GM12892 (cell line): ENCODE measurements around the gene EFCAB11.

Source experiments
- DNase-seq: peaks from one replicate; pipeline ENCODE4 v3.0.0; 2011; ENCODE audit not compliant: insufficient read length
- FAIRE-seq: peaks from 2 replicates; lab custom pipeline; 2011; peaks lifted over from hg19 to GRCh38; lab: Jason Lieb, UNC
- POLR2A ChIP-seq: IDR thresholded peaks from 2 replicates; pipeline ENCODE4 v1.6.1; 2011; ENCODE audit warnings: low read depth, low read length, control low read depth
- POLR2AphosphoS5 ChIP-seq: IDR thresholded peaks from 2 replicates; pipeline ENCODE4 v1.6.1; 2011; ENCODE audit warnings: low read depth, low read length, control low read depth
- TAF1 ChIP-seq: IDR thresholded peaks from 2 replicates; pipeline ENCODE4 v1.6.1; 2011; ENCODE audit warnings: low read depth, mild to moderate bottlenecking, control low read depth, low read length, borderline replicate concordance

EFCAB11 gene

DNA sequence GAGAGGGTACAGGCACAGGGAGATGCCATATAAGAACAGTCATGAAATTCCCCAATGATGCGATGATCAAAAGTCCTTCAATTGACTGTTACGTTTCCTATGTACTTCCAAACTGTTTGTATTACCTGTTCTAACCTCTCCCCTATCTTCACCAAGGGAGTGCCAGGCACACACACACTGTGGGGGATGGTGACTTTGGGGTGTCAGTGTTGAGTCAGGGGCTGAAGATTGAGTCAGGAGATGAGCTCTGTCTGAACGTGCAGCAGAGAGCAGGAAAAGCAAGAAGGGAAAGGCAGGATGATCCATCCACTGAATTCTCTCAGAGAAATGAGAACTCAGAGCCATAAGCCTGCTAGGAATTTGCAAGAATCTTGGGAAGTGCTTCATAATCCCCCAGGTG is 153.4 kb downstream of the EFCAB11 start:
- no peak for DNase-seq
- TF ChIP-seq POLR2AphosphoS5 (no peak), POLR2A (no peak), TAF1 (no peak)
- FAIRE-seq = no peak

DNA sequence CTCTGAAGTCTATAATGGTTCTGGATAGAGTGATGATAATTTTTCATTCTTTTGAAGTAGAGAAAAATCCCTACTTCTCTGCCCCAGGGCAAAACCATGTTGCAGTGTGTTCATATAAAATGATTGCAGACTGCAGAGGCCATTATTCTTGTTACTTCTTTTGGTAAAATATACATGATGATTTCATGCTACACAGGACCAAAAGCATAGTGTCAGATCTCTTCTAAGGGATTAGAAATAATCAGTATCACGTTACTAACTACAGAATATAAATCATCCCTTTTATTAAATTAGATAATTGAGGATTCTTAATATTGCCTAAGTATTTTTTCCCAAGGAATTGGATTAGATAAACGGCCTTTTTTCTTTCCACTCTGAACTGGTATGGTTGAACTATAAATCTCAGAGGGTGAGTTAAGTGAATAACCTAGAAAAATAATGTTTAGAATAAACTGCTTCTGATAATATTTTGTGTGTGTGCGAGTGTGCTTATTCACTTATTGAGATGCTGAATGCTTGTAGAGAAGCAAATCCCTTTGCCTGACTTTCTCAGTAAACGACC is 156.2 kb downstream of the EFCAB11 start:
- DNase-seq (no peak), FAIRE-seq (no peak)
- TF ChIP-seq POLR2A = no peak
- no peak for TF ChIP-seq POLR2AphosphoS5
- TF ChIP-seq TAF1 = no peak

DNA sequence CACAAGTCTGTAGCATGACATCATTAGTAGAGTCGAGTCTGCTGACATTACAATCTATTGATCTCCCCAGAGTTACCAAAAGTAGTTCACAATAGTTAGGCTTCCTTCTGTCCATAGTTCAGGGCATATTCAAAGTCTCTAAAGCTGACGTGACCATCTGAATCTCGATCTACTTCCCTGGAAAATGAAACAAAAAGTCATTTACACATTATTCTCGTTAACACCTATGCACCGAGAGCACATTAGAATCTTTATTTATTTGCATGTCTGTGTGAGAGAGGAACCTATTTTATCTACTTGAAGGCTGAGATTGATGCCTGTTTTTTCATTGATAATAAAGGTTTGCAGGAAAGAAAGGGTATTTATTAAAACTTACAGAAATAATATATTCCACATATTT is 157.4 kb downstream of the EFCAB11 start:
- FAIRE-seq (no peak), DNase-seq (no peak)
- no peak for TF ChIP-seq POLR2AphosphoS5
- TF ChIP-seq TAF1 = no peak
- no peak for TF ChIP-seq POLR2A

DNA sequence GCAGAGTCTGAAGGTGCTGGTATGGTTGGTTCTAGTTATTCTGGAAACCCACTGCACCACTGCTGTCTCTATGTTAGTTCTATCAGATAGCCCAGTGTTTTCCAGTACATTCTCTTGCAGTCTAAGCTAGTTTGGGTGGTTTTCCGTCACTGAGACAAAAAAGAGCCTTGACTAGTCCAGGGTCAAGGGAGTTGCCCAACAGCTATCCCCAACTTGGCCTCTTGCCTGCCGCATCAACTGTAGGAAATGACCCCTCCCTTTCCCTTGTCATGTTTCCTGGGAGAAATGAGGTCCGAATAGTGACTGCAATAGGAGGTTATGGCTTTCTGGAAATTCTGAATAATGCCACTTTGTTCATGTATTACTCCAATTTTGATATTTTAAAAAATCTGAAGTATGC is 160.4 kb downstream of the EFCAB11 start:
- TF ChIP-seq POLR2AphosphoS5 (no peak), TAF1 (no peak), POLR2A (no peak)
- DNase-seq (no peak), FAIRE-seq (no peak)

DNA sequence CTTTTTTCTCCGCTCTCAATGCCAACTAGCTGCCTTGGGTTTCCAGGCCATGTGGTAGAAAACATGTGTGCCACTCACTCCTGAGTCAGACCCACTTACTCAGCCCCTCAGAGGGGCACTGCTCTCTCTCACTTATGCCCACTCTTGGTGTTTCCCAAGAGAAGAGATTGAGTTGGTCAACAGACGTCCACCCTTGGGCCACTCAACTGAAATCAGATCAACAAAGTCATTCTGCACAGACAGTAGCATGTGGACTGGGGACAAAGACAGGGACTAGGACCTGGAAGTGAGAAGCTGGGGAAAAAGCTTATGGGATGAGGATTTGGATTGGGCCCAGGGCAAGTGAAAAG is 161.2 kb downstream of the EFCAB11 start:
- DNase-seq (no peak), FAIRE-seq (no peak)
- TF ChIP-seq POLR2A = no peak

DNA sequence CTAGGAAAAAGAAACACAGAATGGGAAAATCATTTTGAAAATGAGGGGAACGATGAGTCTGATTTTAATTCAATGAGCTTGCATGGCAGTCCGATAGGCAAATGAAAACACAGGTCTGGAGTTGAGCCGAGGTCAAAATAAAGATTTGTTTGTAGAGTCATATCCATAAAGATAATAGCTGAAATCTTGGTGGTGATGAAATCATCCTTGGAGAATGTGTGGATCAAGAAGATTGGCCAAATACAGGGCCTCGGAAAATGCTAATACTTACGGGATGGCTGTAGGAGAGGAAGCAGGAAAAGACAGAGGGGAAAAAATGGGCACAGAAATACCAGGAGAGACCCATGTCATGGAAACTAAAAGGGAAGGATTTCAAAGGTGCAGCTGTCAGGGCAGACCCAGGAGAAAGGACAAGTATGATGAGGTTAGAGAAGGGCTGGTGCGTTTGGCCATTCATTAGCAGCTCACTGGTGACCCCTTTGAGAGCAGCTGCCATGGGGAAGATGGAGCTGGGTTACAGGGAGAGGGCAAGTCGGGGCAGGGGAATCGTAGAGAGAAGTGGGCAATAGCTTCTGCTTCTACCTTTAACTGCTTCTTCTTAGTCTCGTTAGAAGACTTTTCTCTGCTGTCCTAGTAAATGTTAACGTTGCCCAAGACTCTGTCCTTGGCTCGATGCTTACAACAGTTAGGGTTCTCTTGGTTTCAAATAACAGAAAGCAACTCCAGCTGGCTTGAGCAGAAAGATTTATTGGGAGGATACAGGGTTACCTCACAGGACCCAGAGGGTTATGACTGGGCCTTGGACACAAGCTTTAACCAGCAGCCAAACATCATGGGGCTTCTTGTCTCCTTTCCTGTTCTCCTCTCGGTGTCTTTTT is 161.8 kb downstream of the EFCAB11 start:
- DNase-seq (no peak), FAIRE-seq (no peak)
- no peak for TF ChIP-seq POLR2A
- TF ChIP-seq POLR2AphosphoS5 = no peak
- TF ChIP-seq TAF1 = no peak

DNA sequence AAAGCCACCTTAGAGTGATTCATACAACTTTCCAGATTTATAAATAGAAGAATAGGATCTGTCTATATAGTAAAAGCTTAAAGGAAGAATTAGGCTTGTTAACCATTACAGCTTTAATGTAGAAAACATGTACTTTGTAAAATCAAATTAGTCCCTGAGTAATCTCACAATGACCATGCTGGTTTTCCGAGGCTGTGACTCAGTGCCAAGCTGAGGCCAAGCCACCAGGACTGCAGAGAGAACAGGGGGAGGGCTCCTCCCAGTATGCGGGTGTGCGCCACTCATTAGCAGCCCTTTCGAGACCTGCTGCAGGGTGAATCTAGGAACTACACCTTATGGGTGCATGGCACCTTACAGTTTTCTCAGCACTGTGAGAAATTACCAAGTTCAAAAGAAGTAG is 167.0 kb downstream of the EFCAB11 start:
- DNase-seq = no peak
- TF ChIP-seq TAF1 = no peak
- TF ChIP-seq POLR2A = no peak

DNA sequence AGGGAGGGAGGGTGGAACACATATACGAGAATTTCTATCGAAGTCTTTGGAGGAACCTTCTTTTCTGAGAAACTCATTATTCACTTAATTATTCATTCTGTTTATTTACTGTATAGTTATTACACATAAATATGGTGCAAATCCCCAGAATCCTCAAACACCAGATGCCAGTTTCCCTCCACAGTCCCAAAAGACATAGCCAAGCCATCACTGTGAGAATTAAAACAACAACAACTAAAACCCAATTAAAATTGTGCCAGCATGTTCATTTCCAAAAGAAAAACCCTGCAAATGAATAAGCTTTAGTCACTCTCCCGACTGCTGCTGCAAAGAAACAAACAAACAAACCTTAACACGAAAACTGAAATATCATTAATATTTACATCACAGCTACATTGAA is 173.5 kb downstream of the EFCAB11 start:
- DNase-seq = no peak
- no peak for FAIRE-seq
- no peak for TF ChIP-seq POLR2AphosphoS5

More for the DNA sequence above, 167.0 kb downstream of the EFCAB11 start:
- FAIRE-seq = no peak

DNA sequence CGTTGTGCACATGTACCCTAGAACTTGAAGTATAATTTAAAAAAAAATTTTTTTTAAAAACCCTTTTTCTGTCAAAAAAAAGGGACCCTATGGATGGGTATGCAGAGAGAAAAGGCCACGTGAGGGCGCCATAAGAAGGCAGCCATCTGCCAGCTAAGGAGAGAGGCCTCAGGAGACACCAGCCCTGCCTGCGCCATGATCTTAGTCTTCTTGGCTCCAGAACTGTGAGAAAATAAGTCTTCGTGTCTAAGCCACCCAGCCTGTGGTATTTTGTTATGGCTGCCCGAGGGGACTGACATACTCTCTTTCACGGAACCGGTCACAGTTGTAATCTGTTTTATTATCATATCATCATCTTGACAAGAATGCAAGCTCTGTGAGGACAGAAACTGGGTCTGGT is 174.8 kb downstream of the EFCAB11 start:
- no peak for FAIRE-seq
- no peak for TF ChIP-seq POLR2A
- TF ChIP-seq TAF1 = no peak
- TF ChIP-seq POLR2AphosphoS5 = no peak
- no peak for DNase-seq

DNA sequence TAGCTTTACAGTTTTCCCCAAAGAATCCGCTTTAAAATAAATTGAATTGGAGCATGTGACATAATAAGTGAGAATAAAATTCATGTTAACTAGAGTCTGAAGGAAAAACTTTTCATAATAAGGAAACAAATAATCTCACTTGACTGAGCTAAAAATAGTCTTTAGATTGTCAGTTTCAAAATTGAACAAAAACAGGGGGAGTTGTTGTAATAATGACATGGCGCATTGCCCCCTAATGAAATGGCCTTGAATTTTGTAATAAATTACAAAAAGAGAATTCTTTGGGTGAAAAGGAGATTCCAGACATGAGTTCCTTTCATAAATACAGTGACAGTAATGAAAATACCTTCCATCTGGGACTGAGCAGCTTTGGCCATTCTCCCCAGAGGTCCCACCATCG is 178.6 kb downstream of the EFCAB11 start:
- DNase-seq = no peak
- no peak for FAIRE-seq
- no peak for TF ChIP-seq POLR2AphosphoS5
- no peak for TF ChIP-seq TAF1
- no peak for TF ChIP-seq POLR2A

DNA sequence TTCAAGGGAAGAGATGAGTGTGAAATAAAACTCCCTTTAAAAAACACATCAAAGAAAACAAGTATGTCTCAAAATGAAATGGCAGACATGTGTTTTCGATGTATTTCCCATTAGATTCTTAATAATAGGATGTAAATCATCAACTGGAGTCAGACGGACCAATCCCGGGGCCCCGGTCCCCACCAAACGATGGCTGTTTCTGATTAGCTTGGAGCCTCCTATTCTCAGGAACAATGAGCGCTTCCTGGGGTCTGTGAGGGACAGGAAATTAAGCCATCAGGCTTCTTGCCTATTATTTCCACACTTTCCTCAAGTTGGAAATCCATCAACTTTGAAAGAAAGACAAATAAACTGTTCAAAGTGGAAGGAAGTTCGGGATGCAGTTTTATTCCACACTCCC is 179.4 kb downstream of the EFCAB11 start:
- TF ChIP-seq POLR2A (no peak), POLR2AphosphoS5 (no peak), TAF1 (no peak)
- DNase-seq = no peak
- FAIRE-seq = no peak

DNA sequence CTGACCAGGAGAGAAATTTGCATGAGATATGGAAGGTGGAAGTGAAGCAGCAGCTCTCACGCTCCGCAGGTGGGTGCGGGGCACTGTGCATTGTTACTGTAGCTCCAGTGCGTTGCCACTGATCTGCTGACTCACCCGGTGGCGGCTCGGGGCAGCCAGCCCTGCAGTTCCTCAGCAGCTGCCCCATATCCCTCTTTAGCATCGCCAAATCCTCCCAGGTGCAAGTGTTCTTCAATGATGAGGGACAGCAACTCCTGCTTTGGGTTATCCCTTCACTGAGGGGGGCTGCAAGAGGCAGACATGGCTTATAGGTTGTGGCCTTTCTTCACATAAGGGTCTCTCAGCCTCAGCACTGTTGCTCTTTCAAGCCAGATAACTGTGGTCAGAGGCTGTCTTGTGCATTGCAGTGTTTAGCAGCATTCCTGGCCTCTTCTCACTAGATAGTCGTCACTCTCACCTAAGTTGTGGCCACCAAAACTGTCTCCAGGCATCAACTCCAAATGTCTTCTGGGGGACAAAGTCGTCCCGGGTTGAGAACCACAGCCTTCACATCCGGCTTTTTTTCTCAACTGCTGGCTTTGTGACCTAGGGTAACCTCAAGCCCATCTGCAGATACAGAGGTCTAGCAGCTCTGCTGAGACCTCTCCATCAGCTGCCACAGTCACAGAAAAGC is 180.8 kb downstream of the EFCAB11 start:
- TF ChIP-seq POLR2A (no peak), TAF1 (no peak), POLR2AphosphoS5 (no peak)
- DNase-seq = peak; percentile 44
- FAIRE-seq = peak; percentile 92
